ENCODE measurements around the gene UQCRH.
"Not testable (repeated sequence)": the region's sequence is repeated elsewhere in the genome, so short reads cannot be mapped to it uniquely, and the experiment has no call there.

Gene UQCRH

GRCh38 chr1:46300673-46301405 is 2.7 kb upstream of the UQCRH start:
- DNase-seq: peak; percentile 45

- DNase-seq: no peak
Measured at GRCh38 chr1:46301406-46301807, 2.1 kb upstream of the UQCRH start.

GRCh38 chr1:46301808-46302640 is 1.5 kb upstream of the UQCRH start:
- DNase-seq: peak; percentile 60

GRCh38 chr1:46302641-46303037 is 859 bp upstream of the UQCRH start:
- no peak for DNase-seq

GRCh38 chr1:46303872-46304326 is 401 bp downstream of the UQCRH start:
- DNase-seq: no peak

- DNase-seq: no peak
Measured at GRCh38 chr1:46306159-46306530, 2.6 kb downstream of the UQCRH start.

GRCh38 chr1:46309401-46310159 is 6.1 kb downstream of the UQCRH start:
- DNase-seq: no peak

- DNase-seq: no peak
Measured at GRCh38 chr1:46310321-46310720, 6.8 kb downstream of the UQCRH start.

GRCh38 chr1:46315669-46316403 is 12.3 kb downstream of the UQCRH start:
- DNase-seq: peak; percentile 55

GRCh38 chr1:46317323-46317722 is 13.8 kb downstream of the UQCRH start:
- DNase-seq: no peak

GRCh38 chr1:46319301-46319700 is 15.8 kb downstream of the UQCRH start:
- not testable (repeated sequence) for DNase-seq

GRCh38 chr1:46319960-46320914 is 16.7 kb downstream of the UQCRH start:
- DNase-seq: not testable (repeated sequence)

- DNase-seq: not testable (repeated sequence)
Measured at GRCh38 chr1:46322191-46322590, 18.7 kb downstream of the UQCRH start.

- DNase-seq: not testable (repeated sequence)
Measured at GRCh38 chr1:46325285-46326076, 22.0 kb downstream of the UQCRH start.

GRCh38 chr1:46328182-46328581 is 24.7 kb downstream of the UQCRH start:
- DNase-seq: not testable (repeated sequence)

- DNase-seq: not testable (repeated sequence)
Measured at GRCh38 chr1:46329807-46330206, 26.3 kb downstream of the UQCRH start.

- DNase-seq: not testable (repeated sequence)
Measured at GRCh38 chr1:46330381-46330780, 26.9 kb downstream of the UQCRH start.

GRCh38 chr1:46331786-46332540 is 28.5 kb downstream of the UQCRH start:
- DNase-seq: not testable (repeated sequence)

- DNase-seq: peak; percentile 17
Measured at GRCh38 chr1:46333300-46334029, 30.0 kb downstream of the UQCRH start.
